ENCODE data around the gene SFXN4. TPM values are rescaled to one million over a fixed set of nuclear protein-coding genes. Genes with fewer than 3 reads are reported as not detected.

The SFXN4 gene
- total and polyA plus RNA-seq, 2 of the 13 experiments (the other 11 are each of a cell fraction or from before 2014, with no cell fraction given) = 47.7 to 64.9 TPM

GRCh38 chr10:119120413-119120867 lies 45.1 kb downstream of the SFXN4 start (continued):
- TF ChIP-seq PLSCR1 (CRISPR knock-in tag; IDR thresholded peaks at IDR 0.05; ENCODE audit: borderline replicate concordance) = no peak
- TF ChIP-seq AGO2 (optimal IDR thresholded peaks at IDR 0.05; ENCODE audit: low read depth, low read length) = no peak
- peak; percentile 77; the same call in 1 of the 2 replicates for TF ChIP-seq ZNF331 (CRISPR knock-in tag; IDR thresholded peaks at IDR 0.05)
- no peak for TF ChIP-seq TEAD2 (CRISPR knock-in tag; IDR thresholded peaks at IDR 0.05)
- TF ChIP-seq ZNF275 (CRISPR knock-in tag; IDR thresholded peaks at IDR 0.05; ENCODE audit: borderline replicate concordance) = no peak
- no peak for TF ChIP-seq CREBL2 (CRISPR knock-in tag; IDR thresholded peaks at IDR 0.05; ENCODE audit: borderline replicate concordance)
- TF ChIP-seq ATF7 (IDR thresholded peaks at IDR 0.05) = peak; percentile 7; the same call in 1 of the 2 replicates
- no peak; the same call in 1 of the 2 replicates for TF ChIP-seq ATF7 (CRISPR knock-in tag; IDR thresholded peaks at IDR 0.05)
- no peak for TF ChIP-seq ZNF543 (CRISPR knock-in tag; IDR thresholded peaks at IDR 0.05)
- no peak for TF ChIP-seq ZBTB49 (CRISPR knock-in tag; IDR thresholded peaks at IDR 0.05; ENCODE audit: borderline replicate concordance)
- TF ChIP-seq ZNF101 (CRISPR knock-in tag; IDR thresholded peaks at IDR 0.05; ENCODE audit: borderline replicate concordance, low read depth) = no peak
- TF ChIP-seq JARID2 (CRISPR knock-in tag; IDR thresholded peaks at IDR 0.05; ENCODE audit: insufficient replicate concordance) = no peak
- no peak for TF ChIP-seq E2F2 (CRISPR knock-in tag; IDR thresholded peaks at IDR 0.05; ENCODE audit: borderline replicate concordance)
- TF ChIP-seq ZNF629 (CRISPR knock-in tag; conservative IDR thresholded peaks at IDR 0.05) = no peak
- no peak for TF ChIP-seq PREB (CRISPR knock-in tag; IDR thresholded peaks at IDR 0.05)
- TF ChIP-seq HOXA9 (CRISPR knock-in tag; IDR thresholded peaks at IDR 0.05; ENCODE audit: borderline replicate concordance) = no peak
- no peak for TF ChIP-seq ZBTB1 (CRISPR knock-in tag; IDR thresholded peaks at IDR 0.05; ENCODE audit: borderline replicate concordance)
